SK-N-SH treated with all-trans-retinoic acid at 6 μM for 48 hours (cell line): ENCODE data around the gene SOCS4.

Experiments used
- ATAC-seq: fragments of 200-7000 bp; cut with Tn5 transposase; 3 replicates; pipeline ENCODE4 v1.9.1; 2020; ENCODE audit warnings: mild to moderate bottlenecking, moderate library complexity
- ARNTL ChIP-seq: fragments of 450-650 bp; formaldehyde crosslinking; IDR thresholded peaks from 2 replicates; pipeline ENCODE4 v1.5.0; 2020; ENCODE audit warnings: low read depth, mild to moderate bottlenecking, moderate library complexity, borderline replicate concordance
- BACH2 ChIP-seq: fragments of 250-450 bp; sonication (Bioruptor Pico); IDR thresholded peaks from 2 replicates; pipeline ENCODE4 v1.9.0; 2021; ENCODE audit warnings: mild to moderate bottlenecking, borderline replicate concordance
- CSDC2 ChIP-seq: fragments of 250-450 bp; sonication (Bioruptor Pico); IDR thresholded peaks from 2 replicates; pipeline ENCODE4 v1.5.0; 2020; ENCODE audit warnings: mild to moderate bottlenecking, moderate library complexity
- GLIS3 ChIP-seq: fragments of 250-450 bp; sonication (Bioruptor Pico); IDR thresholded peaks from 2 replicates; pipeline ENCODE4 v1.5.0; 2020; ENCODE audit warnings: mild to moderate bottlenecking, moderate library complexity
- OSR1 ChIP-seq: fragments of 250-450 bp; sonication (Bioruptor Pico); IDR thresholded peaks from 2 replicates; pipeline ENCODE4 v1.8.0; 2022; ENCODE audit warnings: moderate library complexity, mild to moderate bottlenecking, inconsistent platforms
- PPARA ChIP-seq: fragments of 250-450 bp; sonication (Bioruptor Pico); IDR thresholded peaks from 2 replicates; pipeline ENCODE4 v1.5.0; 2020; ENCODE audit warnings: mild to moderate bottlenecking, borderline replicate concordance
- RARB ChIP-seq: fragments of 250-450 bp; sonication (Bioruptor Pico); IDR thresholded peaks from 2 replicates; pipeline ENCODE4 v1.8.0; 2021; ENCODE audit warnings: mild to moderate bottlenecking, moderate library complexity
- TCF4 ChIP-seq: fragments of 250-450 bp; sonication (Bioruptor Pico); IDR thresholded peaks from 2 replicates; pipeline ENCODE4 v1.8.0; 2021; ENCODE audit warnings: mild to moderate bottlenecking, moderate library complexity, borderline replicate concordance
- TOX ChIP-seq: fragments of 250-450 bp; sonication (Bioruptor Pico); IDR thresholded peaks from 2 replicates; pipeline ENCODE4 v1.8.0; 2021; ENCODE audit warnings: mild to moderate bottlenecking, moderate library complexity, borderline replicate concordance
- ZFP3 ChIP-seq: fragments of 250-450 bp; sonication (Bioruptor Pico); IDR thresholded peaks from 2 replicates; pipeline ENCODE4 v1.5.0; 2020; ENCODE audit warnings: mild to moderate bottlenecking, moderate library complexity
- ZFP30 ChIP-seq: fragments of 450-650 bp; formaldehyde crosslinking; IDR thresholded peaks from 2 replicates; pipeline ENCODE4 v1.5.0; 2022; ENCODE audit warnings: mild to moderate bottlenecking, moderate library complexity
- TF ChIP-seq, protein P1 (sequence below): fragments of 250-450 bp; sonication (Bioruptor Pico); IDR thresholded peaks from 2 replicates; pipeline ENCODE4 v1.8.0; 2021; ENCODE audit warnings: low read depth, mild to moderate bottlenecking, moderate library complexity, borderline replicate concordance
- TF ChIP-seq, protein P2 (sequence below): fragments of 250-450 bp; sonication (Bioruptor Pico); IDR thresholded peaks from 2 replicates; pipeline ENCODE4 v1.8.0; 2020; ENCODE audit warnings: mild to moderate bottlenecking, moderate library complexity, borderline replicate concordance
- TF ChIP-seq, protein P3 (sequence below): fragments of 250-450 bp; sonication (Bioruptor Pico); IDR thresholded peaks from 2 replicates; pipeline ENCODE4 v1.5.0; 2020; ENCODE audit warnings: mild to moderate bottlenecking, moderate library complexity
- TF ChIP-seq, protein P4 (sequence below): fragments of 250-450 bp; sonication (Bioruptor Pico); IDR thresholded peaks from 2 replicates; pipeline ENCODE4 v1.5.1; 2020; ENCODE audit warnings: low read depth, mild to moderate bottlenecking, moderate library complexity

The SOCS4 gene

DNA sequence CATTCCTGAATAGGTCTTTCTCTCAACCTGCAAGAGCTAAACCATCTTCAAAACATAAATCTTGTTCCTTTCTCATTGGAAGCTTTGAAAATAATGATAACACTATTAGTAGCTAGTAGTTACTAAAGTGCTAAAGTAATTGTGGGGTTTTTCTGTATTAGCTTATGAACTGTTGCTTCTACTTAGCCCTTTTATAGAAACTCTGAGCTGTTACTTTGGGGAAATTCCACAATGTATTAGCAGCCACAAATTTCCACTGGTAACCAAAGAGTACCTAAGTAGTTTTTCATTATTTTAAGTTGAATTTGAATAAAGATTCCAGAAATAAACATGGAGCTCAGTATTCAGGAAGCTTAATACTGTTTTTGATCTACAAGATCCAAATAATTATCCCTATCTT, 18.1 kb downstream of the SOCS4 start:
- no peak for ATAC-seq
- TF ChIP-seq ARNTL (CRISPR knock-in tag) (no peak), ZFP3 (CRISPR knock-in tag) (no peak), BACH2 (CRISPR knock-in tag) (no peak), OSR1 (CRISPR knock-in tag) (no peak), TOX (CRISPR knock-in tag) (no peak), GLIS3 (CRISPR knock-in tag) (no peak), TCF4 (CRISPR knock-in tag) (no peak), PPARA (CRISPR knock-in tag) (no peak)
- TF ChIP-seq, protein P1, sequence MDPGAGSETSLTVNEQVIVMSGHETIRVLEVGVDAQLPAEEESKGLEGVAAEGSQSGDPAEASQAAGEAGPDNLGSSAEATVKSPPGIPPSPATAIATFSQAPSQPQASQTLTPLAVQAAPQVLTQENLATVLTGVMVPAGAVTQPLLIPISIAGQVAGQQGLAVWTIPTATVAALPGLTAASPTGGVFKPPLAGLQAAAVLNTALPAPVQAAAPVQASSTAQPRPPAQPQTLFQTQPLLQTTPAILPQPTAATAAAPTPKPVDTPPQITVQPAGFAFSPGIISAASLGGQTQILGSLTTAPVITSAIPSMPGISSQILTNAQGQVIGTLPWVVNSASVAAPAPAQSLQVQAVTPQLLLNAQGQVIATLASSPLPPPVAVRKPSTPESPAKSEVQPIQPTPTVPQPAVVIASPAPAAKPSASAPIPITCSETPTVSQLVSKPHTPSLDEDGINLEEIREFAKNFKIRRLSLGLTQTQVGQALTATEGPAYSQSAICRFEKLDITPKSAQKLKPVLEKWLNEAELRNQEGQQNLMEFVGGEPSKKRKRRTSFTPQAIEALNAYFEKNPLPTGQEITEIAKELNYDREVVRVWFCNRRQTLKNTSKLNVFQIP (CRISPR knock-in tag) = no peak
- TF ChIP-seq, protein P2, sequence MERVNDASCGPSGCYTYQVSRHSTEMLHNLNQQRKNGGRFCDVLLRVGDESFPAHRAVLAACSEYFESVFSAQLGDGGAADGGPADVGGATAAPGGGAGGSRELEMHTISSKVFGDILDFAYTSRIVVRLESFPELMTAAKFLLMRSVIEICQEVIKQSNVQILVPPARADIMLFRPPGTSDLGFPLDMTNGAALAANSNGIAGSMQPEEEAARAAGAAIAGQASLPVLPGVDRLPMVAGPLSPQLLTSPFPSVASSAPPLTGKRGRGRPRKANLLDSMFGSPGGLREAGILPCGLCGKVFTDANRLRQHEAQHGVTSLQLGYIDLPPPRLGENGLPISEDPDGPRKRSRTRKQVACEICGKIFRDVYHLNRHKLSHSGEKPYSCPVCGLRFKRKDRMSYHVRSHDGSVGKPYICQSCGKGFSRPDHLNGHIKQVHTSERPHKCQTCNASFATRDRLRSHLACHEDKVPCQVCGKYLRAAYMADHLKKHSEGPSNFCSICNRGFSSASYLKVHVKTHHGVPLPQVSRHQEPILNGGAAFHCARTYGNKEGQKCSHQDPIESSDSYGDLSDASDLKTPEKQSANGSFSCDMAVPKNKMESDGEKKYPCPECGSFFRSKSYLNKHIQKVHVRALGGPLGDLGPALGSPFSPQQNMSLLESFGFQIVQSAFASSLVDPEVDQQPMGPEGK (CRISPR knock-in tag) = no peak
- TF ChIP-seq, protein P3, sequence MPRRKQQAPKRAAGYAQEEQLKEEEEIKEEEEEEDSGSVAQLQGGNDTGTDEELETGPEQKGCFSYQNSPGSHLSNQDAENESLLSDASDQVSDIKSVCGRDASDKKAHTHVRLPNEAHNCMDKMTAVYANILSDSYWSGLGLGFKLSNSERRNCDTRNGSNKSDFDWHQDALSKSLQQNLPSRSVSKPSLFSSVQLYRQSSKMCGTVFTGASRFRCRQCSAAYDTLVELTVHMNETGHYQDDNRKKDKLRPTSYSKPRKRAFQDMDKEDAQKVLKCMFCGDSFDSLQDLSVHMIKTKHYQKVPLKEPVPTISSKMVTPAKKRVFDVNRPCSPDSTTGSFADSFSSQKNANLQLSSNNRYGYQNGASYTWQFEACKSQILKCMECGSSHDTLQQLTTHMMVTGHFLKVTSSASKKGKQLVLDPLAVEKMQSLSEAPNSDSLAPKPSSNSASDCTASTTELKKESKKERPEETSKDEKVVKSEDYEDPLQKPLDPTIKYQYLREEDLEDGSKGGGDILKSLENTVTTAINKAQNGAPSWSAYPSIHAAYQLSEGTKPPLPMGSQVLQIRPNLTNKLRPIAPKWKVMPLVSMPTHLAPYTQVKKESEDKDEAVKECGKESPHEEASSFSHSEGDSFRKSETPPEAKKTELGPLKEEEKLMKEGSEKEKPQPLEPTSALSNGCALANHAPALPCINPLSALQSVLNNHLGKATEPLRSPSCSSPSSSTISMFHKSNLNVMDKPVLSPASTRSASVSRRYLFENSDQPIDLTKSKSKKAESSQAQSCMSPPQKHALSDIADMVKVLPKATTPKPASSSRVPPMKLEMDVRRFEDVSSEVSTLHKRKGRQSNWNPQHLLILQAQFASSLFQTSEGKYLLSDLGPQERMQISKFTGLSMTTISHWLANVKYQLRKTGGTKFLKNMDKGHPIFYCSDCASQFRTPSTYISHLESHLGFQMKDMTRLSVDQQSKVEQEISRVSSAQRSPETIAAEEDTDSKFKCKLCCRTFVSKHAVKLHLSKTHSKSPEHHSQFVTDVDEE (CRISPR knock-in tag) = no peak

DNA sequence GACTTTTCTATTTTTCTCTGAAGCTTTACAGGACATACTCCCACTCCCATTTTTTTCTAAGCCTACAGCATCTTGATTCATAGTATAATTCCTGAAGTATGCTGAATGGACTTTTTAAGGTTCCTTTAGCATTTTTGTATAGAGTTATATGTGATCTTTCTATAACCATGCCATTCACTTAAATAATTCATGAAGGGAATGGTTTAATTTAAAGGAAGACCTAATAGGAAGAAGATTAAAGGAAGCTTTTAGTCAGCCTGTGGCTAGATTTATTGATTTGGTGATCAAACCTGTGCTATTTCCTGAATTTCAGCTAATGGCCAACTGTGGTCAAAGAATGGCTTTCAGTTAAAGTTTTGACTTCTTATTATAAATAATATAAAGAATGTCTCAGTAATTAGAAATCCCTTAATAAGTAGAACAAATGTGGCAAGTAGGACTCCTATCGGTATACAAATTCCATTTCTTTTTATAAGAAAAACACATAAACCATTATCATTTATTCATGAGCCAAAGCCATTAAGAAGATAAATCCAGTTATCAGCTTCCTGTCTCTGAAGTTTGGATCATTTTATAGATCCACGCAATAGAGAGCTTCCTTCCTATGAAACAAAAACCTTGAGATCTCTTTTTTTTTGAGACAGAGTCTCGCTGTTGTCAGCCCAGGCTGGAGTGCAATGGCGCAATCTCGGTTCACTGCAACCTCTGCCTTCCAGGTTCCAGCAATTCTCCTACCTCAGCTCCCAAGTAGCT, 20.4 kb downstream of the SOCS4 start:
- TF ChIP-seq RARB (CRISPR knock-in tag) (no peak), CSDC2 (CRISPR knock-in tag) (no peak), BACH2 (CRISPR knock-in tag) (no peak), ARNTL (CRISPR knock-in tag) (no peak), OSR1 (CRISPR knock-in tag) (no peak), ZFP30 (CRISPR knock-in tag) (no peak), ZFP3 (CRISPR knock-in tag) (no peak), GLIS3 (CRISPR knock-in tag) (no peak)
- TF ChIP-seq, protein P2 (CRISPR knock-in tag) = no peak
- TF ChIP-seq, all 23 proteins: peak for 0
- ATAC-seq = no peak

DNA sequence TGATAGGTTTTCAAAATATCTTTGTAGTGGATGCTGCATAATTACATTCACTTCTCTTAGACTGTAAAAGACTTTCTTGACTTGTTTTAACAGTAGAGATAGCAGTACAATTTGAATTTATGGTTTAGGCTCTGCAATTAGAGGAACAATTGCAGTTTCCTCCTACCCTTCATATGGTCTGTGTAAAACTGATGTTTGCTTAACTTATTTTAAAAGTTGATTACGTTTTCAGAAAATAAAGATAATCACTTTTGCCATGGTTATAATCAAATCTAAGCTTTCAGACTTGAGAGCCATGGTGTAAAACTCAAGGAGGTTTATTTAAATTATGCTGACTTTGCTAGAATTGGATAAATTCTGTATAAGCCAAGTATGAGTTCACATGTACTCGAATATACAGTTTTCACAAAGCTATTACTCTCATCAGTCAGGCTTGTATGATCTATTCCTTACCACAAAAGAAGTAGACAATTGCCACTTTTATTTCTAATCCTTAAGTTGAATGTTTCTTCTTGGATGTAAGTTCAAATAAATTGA, 21.9 kb downstream of the SOCS4 start:
- ATAC-seq = no peak
- TF ChIP-seq, protein P4, sequence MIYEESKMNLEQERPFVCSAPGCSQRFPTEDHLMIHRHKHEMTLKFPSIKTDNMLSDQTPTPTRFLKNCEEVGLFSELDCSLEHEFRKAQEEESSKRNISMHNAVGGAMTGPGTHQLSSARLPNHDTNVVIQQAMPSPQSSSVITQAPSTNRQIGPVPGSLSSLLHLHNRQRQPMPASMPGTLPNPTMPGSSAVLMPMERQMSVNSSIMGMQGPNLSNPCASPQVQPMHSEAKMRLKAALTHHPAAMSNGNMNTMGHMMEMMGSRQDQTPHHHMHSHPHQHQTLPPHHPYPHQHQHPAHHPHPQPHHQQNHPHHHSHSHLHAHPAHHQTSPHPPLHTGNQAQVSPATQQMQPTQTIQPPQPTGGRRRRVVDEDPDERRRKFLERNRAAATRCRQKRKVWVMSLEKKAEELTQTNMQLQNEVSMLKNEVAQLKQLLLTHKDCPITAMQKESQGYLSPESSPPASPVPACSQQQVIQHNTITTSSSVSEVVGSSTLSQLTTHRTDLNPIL (CRISPR knock-in tag) = no peak
- TF ChIP-seq, protein P3 (CRISPR knock-in tag) = no peak
- TF ChIP-seq, protein P2 (CRISPR knock-in tag) = no peak
- TF ChIP-seq TOX (CRISPR knock-in tag) = no peak
